ENCODE results near the gene ARID1B.

DNA sequence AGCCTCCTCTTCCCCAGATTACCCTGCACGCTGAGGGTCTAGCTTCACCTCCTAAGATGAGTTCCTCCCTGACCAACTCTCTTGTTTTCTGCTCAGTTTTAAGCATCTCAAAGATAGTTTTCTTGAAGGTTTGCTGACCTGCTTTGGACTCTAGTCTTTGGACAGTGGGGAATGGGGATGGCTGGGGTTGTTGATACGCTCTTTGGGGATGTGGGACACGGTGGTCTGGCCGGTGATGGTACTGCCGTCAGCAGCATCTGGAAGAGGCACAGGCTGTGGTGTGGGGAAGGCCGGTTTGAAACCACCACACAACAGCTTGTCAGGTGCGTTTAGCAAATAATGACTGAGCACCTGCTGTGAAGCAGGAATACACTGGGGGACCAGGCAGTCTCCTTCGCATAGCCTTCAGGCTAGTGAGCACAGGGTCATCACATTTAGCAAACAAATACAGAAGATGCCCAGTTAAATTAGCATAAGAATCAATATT lies 452.0 kb downstream of the ARID1B start:
- TF ChIP-seq, protein P1, sequence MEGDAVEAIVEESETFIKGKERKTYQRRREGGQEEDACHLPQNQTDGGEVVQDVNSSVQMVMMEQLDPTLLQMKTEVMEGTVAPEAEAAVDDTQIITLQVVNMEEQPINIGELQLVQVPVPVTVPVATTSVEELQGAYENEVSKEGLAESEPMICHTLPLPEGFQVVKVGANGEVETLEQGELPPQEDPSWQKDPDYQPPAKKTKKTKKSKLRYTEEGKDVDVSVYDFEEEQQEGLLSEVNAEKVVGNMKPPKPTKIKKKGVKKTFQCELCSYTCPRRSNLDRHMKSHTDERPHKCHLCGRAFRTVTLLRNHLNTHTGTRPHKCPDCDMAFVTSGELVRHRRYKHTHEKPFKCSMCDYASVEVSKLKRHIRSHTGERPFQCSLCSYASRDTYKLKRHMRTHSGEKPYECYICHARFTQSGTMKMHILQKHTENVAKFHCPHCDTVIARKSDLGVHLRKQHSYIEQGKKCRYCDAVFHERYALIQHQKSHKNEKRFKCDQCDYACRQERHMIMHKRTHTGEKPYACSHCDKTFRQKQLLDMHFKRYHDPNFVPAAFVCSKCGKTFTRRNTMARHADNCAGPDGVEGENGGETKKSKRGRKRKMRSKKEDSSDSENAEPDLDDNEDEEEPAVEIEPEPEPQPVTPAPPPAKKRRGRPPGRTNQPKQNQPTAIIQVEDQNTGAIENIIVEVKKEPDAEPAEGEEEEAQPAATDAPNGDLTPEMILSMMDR (IDR thresholded peaks at IDR 0.05; ENCODE audit: insufficient read depth, low read depth, low read length), result no peak
- TF ChIP-seq EZH2 (IDR thresholded peaks at IDR 0.05; ENCODE audit: insufficient read depth, low read length), result no peak

Measured in astrocyte (in vitro differentiated cells and primary cell).